ENCODE data around the gene KMT2C. TPM values are rescaled to one million over a fixed set of nuclear protein-coding genes. Genes with fewer than 3 reads are reported as not detected.
"Not testable (repeated sequence)": the region's sequence is repeated elsewhere in the genome, so short reads cannot be mapped to it uniquely, and the experiment has no call there.

The KMT2C gene
- total RNA-seq, 1 donor from 2014 or later: 21.1 TPM

DNA sequence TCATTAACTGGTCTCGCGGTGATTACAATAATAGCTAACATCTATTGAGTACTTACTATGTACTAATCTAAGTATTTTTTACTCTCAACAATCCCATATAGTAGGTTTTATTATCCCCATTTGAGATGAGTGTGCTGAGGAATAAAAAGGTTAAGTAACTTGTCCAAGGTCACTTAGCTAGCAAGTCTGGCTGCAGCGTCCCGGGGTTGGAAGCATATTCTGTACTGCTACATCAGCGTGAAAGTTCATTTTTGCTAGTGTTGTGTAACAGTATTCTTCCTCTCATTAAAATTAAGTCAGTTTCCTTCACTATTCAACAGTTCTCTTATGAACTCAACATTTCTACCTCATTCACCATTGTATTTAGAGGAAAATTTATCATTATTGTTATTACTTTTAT is 199.5 kb downstream of the KMT2C start:
- not testable (repeated sequence) for H3K4me3 ChIP-seq (ENCODE audit: low read depth, low read length); H3K27me3 ChIP-seq (ENCODE audit: control insufficient read depth, insufficient read depth, low read length); FAIRE-seq; H3K36me3 ChIP-seq (ENCODE audit: control insufficient read depth, insufficient read depth, low read length); DNase-seq (ENCODE audit: low read depth)

GRCh38 chr7:152234421-152234820 is 201.4 kb downstream of the KMT2C start:
- not testable (repeated sequence) for H3K36me3 ChIP-seq (ENCODE audit: control insufficient read depth, insufficient read depth, low read length); H3K27me3 ChIP-seq (ENCODE audit: control insufficient read depth, insufficient read depth, low read length); FAIRE-seq; H3K4me3 ChIP-seq (ENCODE audit: low read depth, low read length)
- DNase-seq (ENCODE audit: low read depth): peak; percentile 22

- no peak for DNase-seq (ENCODE audit: low read depth)
- Histone ChIP-seq H3K4me3 (ENCODE audit: low read depth, low read length) (no peak overlapping the region), H3K36me3 (ENCODE audit: control insufficient read depth, insufficient read depth, low read length) (no peaks in the 10 kb centered on the region), H3K27me3 (ENCODE audit: control insufficient read depth, insufficient read depth, low read length) (no peaks in the 10 kb centered on the region)
- no peak for FAIRE-seq
- TF ChIP-seq, protein P1, sequence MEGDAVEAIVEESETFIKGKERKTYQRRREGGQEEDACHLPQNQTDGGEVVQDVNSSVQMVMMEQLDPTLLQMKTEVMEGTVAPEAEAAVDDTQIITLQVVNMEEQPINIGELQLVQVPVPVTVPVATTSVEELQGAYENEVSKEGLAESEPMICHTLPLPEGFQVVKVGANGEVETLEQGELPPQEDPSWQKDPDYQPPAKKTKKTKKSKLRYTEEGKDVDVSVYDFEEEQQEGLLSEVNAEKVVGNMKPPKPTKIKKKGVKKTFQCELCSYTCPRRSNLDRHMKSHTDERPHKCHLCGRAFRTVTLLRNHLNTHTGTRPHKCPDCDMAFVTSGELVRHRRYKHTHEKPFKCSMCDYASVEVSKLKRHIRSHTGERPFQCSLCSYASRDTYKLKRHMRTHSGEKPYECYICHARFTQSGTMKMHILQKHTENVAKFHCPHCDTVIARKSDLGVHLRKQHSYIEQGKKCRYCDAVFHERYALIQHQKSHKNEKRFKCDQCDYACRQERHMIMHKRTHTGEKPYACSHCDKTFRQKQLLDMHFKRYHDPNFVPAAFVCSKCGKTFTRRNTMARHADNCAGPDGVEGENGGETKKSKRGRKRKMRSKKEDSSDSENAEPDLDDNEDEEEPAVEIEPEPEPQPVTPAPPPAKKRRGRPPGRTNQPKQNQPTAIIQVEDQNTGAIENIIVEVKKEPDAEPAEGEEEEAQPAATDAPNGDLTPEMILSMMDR (IDR thresholded peaks at IDR 0.05; ENCODE audit: insufficient read depth, low read length, severe bottlenecking): no peak
Observed at GRCh38 chr7:152231089-152231488, 204.7 kb downstream of the KMT2C start.

DNA sequence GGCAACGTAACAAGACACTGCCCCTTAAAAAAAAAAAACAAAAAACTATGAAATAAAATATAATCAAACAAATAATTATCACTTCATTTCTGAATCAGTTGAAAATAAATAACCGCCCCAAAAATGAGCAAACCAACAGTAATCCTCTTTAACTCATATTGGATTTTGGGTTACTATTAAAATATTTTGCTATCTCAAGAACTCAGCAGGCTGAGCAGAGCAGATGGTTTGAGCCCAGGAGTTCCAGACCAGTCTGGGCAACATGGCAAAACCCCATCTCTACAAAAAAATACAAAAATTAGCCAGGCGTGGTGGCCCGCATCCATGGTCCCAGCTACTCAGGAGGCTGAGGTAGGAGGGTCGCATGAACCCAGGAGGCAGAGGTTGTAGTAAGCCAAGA is 216.2 kb downstream of the KMT2C start:
- H3K4me3 ChIP-seq (ENCODE audit: low read depth, low read length); FAIRE-seq; H3K27me3 ChIP-seq (ENCODE audit: control insufficient read depth, insufficient read depth, low read length); H3K36me3 ChIP-seq (ENCODE audit: control insufficient read depth, insufficient read depth, low read length); DNase-seq (ENCODE audit: low read depth): not testable (repeated sequence)

GRCh38 chr7:152208766-152209165 is 227.0 kb downstream of the KMT2C start:
- FAIRE-seq; H3K36me3 ChIP-seq (ENCODE audit: control insufficient read depth, insufficient read depth, low read length); H3K27me3 ChIP-seq (ENCODE audit: control insufficient read depth, insufficient read depth, low read length); H3K4me3 ChIP-seq (ENCODE audit: low read depth, low read length); DNase-seq (ENCODE audit: low read depth): not testable (repeated sequence)

GRCh38 chr7:152204417-152204816 is 231.4 kb downstream of the KMT2C start:
- H3K4me3 ChIP-seq (ENCODE audit: low read depth, low read length); FAIRE-seq; H3K36me3 ChIP-seq (ENCODE audit: control insufficient read depth, insufficient read depth, low read length); DNase-seq (ENCODE audit: low read depth); H3K27me3 ChIP-seq (ENCODE audit: control insufficient read depth, insufficient read depth, low read length): not testable (repeated sequence)

- TF ChIP-seq, protein P1 (IDR thresholded peaks at IDR 0.05; ENCODE audit: insufficient read depth, low read length, severe bottlenecking): no peak
- no peak for FAIRE-seq
- H3K27me3 ChIP-seq (ENCODE audit: control insufficient read depth, insufficient read depth, low read length): no peaks in the 10 kb centered on the region
- peaks cover 3% of the 10 kb centered on the region for H3K36me3 ChIP-seq (ENCODE audit: control insufficient read depth, insufficient read depth, low read length)
- no peak for DNase-seq (ENCODE audit: low read depth)
- no peak overlapping the region for H3K4me3 ChIP-seq (ENCODE audit: low read depth, low read length)
Observed at GRCh38 chr7:152203095-152203494, 232.7 kb downstream of the KMT2C start.

DNA sequence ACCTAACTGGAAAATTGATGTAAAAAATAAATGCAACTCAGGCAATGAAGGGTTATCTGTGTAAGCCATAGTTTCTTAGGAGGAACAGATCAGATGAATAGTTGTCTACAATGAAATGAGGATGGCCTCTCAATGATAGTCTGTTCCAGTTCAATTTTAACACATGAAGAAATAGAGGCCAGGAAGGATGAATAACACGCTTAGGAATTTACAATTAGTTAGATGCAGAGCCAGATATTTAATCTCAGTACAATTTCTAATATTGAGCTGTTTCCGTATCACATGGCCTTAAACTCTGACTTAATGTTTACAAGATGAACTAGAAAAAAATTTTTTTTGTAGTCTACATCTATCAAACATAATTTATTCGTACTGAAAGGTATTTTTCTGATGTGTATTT is 233.7 kb downstream of the KMT2C start:
- Histone ChIP-seq H3K36me3 (ENCODE audit: control insufficient read depth, insufficient read depth, low read length) (peaks cover 3% of the 10 kb centered on the region), H3K27me3 (ENCODE audit: control insufficient read depth, insufficient read depth, low read length) (no peaks in the 10 kb centered on the region), H3K4me3 (ENCODE audit: low read depth, low read length) (no peak overlapping the region)
- DNase-seq (ENCODE audit: low read depth) (peak; percentile 44), FAIRE-seq (no peak)
- TF ChIP-seq, protein P1 (IDR thresholded peaks at IDR 0.05; ENCODE audit: insufficient read depth, low read length, severe bottlenecking): no peak
